ENCODE results near the gene CASKIN1.
A peak's percentile ranks its signal among the peaks of the same experiment; 100 is the strongest.

DNA sequence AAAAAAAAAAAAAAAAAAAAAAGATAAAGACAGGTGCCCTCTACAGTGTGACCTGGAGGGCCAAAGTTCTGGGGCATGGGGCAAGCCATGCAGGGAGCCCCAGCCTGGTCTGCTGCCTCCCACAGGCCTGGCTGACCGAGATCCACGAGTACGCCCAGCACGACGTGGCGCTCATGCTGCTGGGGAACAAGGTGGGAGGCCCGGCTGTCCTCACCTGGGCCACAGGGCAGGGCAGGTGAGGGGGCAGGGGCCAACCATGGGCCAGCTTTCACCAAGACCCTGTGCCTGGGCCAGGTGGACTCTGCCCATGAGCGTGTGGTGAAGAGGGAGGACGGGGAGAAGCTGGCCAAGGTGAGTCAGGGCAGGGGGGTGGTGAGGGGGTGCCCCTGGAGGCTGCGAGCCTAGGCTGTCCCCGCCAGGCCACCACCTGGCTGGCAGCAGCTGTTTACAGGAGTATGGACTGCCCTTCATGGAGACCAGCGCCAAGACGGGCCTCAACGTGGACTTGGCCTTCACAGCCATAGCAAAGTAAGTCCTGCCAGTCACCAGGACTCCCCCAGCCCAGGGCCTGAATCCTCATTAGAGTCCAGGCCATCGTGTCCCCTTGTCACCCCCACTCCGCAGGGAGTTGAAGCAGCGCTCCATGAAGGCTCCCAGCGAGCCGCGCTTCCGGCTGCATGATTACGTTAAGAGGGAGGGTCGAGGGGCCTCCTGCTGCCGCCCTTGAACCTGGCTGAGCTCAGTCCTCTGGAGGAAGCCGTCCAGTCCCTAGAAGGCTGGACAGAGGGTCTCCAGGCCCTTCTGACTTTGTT, 43.5 kb downstream of the CASKIN1 start:
- no peak for TF ChIP-seq EZH2phosphoT487 (IDR thresholded peaks at IDR 0.05; ENCODE audit: unreplicated experiment)
- peak in 1 of 2 experiments; percentile 11; a peak in 1 of 4 replicates for TF ChIP-seq CTCF (conservative IDR thresholded peaks at IDR 0.05; ENCODE audit: low read depth in 2 of 2)
- no peak for TF ChIP-seq REST (IDR thresholded peaks at IDR 0.05; ENCODE audit: unreplicated experiment)
- no peak for TF ChIP-seq STAT1 (IDR thresholded peaks at IDR 0.05; ENCODE audit: unreplicated experiment)

Measured in GM23338 (cell line).